ENCODE data around the gene RASGRF2.
"Not testable (repeated sequence)": the region's sequence is repeated elsewhere in the genome, so short reads cannot be mapped to it uniquely, and the experiment has no call there.

Gene RASGRF2

GRCh38 chr5:81027481-81028058, 67.4 kb downstream of the RASGRF2 start:
- no peak for TF ChIP-seq CTCF (IDR thresholded peaks at IDR 0.05; ENCODE audit: control insufficient read depth, insufficient read depth, low read depth, low read length, missing control alignments)
- no peak for DNase-seq (ENCODE audit: low read depth)
- no peak overlapping the region for H3K4me3 ChIP-seq (ENCODE audit: control insufficient read depth, low read depth, low read length)

GRCh38 chr5:81028888-81029287, 68.7 kb downstream of the RASGRF2 start:
- not testable (repeated sequence) for DNase-seq (ENCODE audit: low read depth); H3K4me3 ChIP-seq (ENCODE audit: control insufficient read depth, low read depth, low read length)

GRCh38 chr5:81029736-81030135, 69.6 kb downstream of the RASGRF2 start:
- not testable (repeated sequence) for H3K4me3 ChIP-seq (ENCODE audit: control insufficient read depth, low read depth, low read length); DNase-seq (ENCODE audit: low read depth)

GRCh38 chr5:81030236-81031034, 70.3 kb downstream of the RASGRF2 start:
- not testable (repeated sequence) for DNase-seq (ENCODE audit: low read depth); H3K4me3 ChIP-seq (ENCODE audit: control insufficient read depth, low read depth, low read length)

DNA sequence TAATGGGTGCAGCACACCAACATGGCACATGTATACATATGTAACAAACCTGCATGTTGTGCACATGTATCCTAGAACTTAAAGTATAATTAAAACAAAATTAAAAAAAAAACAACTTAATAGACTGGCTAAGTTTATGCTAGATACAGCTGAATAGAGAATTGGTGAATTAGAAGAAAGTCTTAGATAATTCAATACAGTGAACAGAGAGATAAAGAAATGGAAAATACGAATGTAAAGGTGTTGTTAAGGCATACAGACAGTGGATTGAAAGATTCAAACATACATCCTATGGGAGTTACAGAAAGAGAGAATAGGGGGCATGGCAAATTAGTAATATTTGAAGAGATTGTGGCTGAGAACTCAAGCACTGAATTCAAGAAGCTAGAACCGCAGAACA, 75.4 kb downstream of the RASGRF2 start:
- H3K4me3 ChIP-seq (ENCODE audit: control insufficient read depth, low read depth, low read length): no peak overlapping the region
- TF ChIP-seq CTCF (IDR thresholded peaks at IDR 0.05; ENCODE audit: control insufficient read depth, insufficient read depth, low read depth, low read length, missing control alignments): no peak
- DNase-seq (ENCODE audit: low read depth): no peak

- H3K4me3 ChIP-seq (ENCODE audit: control insufficient read depth, low read depth, low read length): no peak overlapping the region
- no peak for DNase-seq (ENCODE audit: low read depth)
- TF ChIP-seq CTCF (IDR thresholded peaks at IDR 0.05; ENCODE audit: control insufficient read depth, insufficient read depth, low read depth, low read length, missing control alignments): no peak
Measured at GRCh38 chr5:81038495-81038894, 78.3 kb downstream of the RASGRF2 start.

DNA sequence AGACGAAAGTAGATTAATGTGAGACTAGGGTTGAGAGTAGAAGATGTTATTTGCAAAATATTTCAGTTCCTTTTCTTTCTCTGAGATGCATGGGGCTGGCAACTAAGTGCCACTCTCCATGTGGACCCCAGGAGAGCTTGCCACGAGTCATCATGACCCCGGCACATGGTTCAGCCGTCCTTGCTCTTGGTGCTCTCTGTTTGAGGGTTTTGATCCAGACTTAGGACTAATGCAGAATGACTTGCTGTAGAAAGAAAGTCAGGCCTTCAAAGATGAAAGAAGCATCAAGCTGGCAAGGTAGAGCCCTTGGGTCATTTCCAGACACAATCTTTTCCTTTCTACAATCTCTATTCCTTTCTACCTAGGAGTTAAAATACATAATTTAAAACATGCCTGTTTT, 84.7 kb downstream of the RASGRF2 start:
- no peak overlapping the region for H3K4me3 ChIP-seq (ENCODE audit: control insufficient read depth, low read depth, low read length)
- DNase-seq (ENCODE audit: low read depth): no peak
- no peak for TF ChIP-seq CTCF (IDR thresholded peaks at IDR 0.05; ENCODE audit: control insufficient read depth, insufficient read depth, low read depth, low read length, missing control alignments)

DNA sequence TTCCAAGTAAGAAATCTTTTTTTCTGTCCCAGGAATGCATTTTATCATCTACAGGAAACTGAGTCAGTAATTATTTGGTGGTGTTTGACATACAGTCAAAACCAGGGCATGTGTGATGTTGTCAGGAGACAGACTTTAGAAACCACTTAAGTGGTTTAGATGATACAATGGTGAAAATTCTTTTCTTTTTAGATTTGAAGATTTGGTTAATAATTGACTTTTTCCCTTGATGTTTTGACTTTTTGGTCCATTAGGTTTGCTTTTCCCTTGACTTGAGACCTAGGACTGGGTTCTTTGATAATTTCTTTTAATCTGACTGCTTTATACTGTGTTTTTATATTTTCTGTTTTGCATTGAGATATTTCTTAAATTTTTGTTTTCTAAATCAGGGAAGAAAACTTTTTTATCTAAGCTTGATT, 85.2 kb downstream of the RASGRF2 start:
- H3K4me3 ChIP-seq (ENCODE audit: control insufficient read depth, low read depth, low read length): no peak overlapping the region
- DNase-seq (ENCODE audit: low read depth): no peak

More for the DNA sequence above, 85.2 kb downstream of the RASGRF2 start:
- TF ChIP-seq CTCF (IDR thresholded peaks at IDR 0.05; ENCODE audit: control insufficient read depth, insufficient read depth, low read depth, low read length, missing control alignments): no peak
